ENCODE data around the gene TMEM145. TPM values are rescaled to one million over a fixed set of nuclear protein-coding genes. Genes with fewer than 3 reads are reported as not detected.

Gene TMEM145
- polyA plus RNA-seq, 1 donor (not counting 4 experiments of a cell fraction or from before 2014, with no cell fraction given) = not detected

DNA sequence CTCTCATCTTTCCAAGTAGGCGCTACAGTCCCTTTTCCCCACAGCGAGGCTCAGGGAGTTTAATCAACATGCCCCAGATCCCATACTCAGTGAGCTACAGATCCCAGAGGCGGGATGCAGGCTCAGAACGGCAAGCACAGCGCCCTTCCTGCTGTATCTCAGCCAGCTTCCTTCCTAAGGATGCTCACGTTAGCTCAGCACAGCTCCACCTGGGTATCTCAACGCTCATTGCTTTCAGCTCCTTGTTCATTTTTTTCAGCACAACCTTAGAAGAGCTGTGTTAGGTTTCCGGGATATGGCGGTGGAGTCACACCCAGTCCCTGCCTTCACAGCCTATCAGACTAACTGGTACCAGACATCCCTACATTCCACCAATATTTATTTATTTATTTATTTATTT lies 9.2 kb downstream of the TMEM145 start:
- Histone ChIP-seq H3K27ac (ENCODE audit: control insufficient read depth, insufficient read depth, low read length) (no peak overlapping the region), H3K9ac (ENCODE audit: control insufficient read depth, extremely low read depth, insufficient read depth, low read length) (no peak overlapping the region), H3K9me1 (ENCODE audit: control insufficient read depth, extremely low read depth, insufficient read depth, low read length) (no peaks in the 10 kb centered on the region), H3K4me2 (ENCODE audit: control insufficient read depth, extremely low read depth, insufficient read depth, low read depth, low read length) (no peak overlapping the region), H3K9me3 (ENCODE audit: control insufficient read depth, low read depth, low read length) (no peaks in the 10 kb centered on the region), H3K79me2 (ENCODE audit: control insufficient read depth, insufficient read depth, low read length) (peaks cover 12% of the 10 kb centered on the region), H4K20me1 (ENCODE audit: control insufficient read depth, extremely low read depth, insufficient read depth, low read length) (no peaks in the 10 kb centered on the region), H3K4me1 (ENCODE audit: control insufficient read depth, extremely low read depth, insufficient read depth, low read length) (peaks cover 14% of the 10 kb centered on the region), H3K4me3 (ENCODE audit: control insufficient read depth in 2 of 3, extremely low read depth in 1 of 3, insufficient read depth in 2 of 3, low read depth in 1 of 3, low read length in 3 of 3) (no peak overlapping the region), H3K36me3 (ENCODE audit: control insufficient read depth in 2 of 2, extremely low read depth in 1 of 2, insufficient read depth in 2 of 2, low read length in 2 of 2) (no peaks in the 10 kb centered on the region), H2AFZ (ENCODE audit: control insufficient read depth, low read length) (no peak overlapping the region), H3K27me3 (ENCODE audit: control insufficient read depth, extremely low read depth, insufficient read depth, low read length) (peaks cover 27% of the 10 kb centered on the region)
- no peak for FAIRE-seq
- TF ChIP-seq, protein P1, sequence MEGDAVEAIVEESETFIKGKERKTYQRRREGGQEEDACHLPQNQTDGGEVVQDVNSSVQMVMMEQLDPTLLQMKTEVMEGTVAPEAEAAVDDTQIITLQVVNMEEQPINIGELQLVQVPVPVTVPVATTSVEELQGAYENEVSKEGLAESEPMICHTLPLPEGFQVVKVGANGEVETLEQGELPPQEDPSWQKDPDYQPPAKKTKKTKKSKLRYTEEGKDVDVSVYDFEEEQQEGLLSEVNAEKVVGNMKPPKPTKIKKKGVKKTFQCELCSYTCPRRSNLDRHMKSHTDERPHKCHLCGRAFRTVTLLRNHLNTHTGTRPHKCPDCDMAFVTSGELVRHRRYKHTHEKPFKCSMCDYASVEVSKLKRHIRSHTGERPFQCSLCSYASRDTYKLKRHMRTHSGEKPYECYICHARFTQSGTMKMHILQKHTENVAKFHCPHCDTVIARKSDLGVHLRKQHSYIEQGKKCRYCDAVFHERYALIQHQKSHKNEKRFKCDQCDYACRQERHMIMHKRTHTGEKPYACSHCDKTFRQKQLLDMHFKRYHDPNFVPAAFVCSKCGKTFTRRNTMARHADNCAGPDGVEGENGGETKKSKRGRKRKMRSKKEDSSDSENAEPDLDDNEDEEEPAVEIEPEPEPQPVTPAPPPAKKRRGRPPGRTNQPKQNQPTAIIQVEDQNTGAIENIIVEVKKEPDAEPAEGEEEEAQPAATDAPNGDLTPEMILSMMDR (optimal IDR thresholded peaks at IDR 0.05 in 1 of 3, IDR thresholded peaks at IDR 0.05 in 1 of 3, conservative IDR thresholded peaks at IDR 0.05 in 1 of 3; ENCODE audit: extremely low read depth in 1 of 3, insufficient read depth in 2 of 3, low read length in 3 of 3) = no peak
- DNase-seq (ENCODE audit: low read depth, low spot score) = no peak
- dilution Hi-C loops (cut with MboI; ENCODE audit: extremely low pct_ligation_motif_present, low sequenced_read_pairs) = no loop called here

DNA sequence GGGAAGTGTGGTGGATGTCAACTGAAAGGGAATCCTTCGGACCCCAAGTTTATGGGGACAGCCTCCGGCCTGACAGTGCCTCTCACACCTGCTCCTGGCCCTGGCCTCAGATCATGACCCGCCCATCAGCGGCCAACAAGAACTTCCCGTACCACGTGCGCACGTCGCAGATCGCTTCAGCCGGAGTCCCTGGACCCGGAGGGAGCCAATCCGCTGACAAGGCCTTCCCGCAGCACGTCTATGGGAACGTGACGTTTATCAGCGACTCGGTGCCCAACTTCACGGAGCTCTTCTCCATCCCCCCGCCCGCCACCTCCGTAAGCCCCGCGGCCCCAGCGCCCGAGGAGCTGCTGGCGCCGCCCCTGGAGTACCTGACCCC lies 10.4 kb downstream of the TMEM145 start:
- no peak overlapping the region for H3K4me2 ChIP-seq (ENCODE audit: control insufficient read depth, extremely low read depth, insufficient read depth, low read depth, low read length)
- H3K4me3 ChIP-seq (ENCODE audit: control insufficient read depth in 2 of 3, extremely low read depth in 1 of 3, insufficient read depth in 2 of 3, low read depth in 1 of 3, low read length in 3 of 3) = no peak overlapping the region
- H3K4me1 ChIP-seq (ENCODE audit: control insufficient read depth, extremely low read depth, insufficient read depth, low read length) = peaks cover 14% of the 10 kb centered on the region
- no peaks in the 10 kb centered on the region for H4K20me1 ChIP-seq (ENCODE audit: control insufficient read depth, extremely low read depth, insufficient read depth, low read length)
- dilution Hi-C loops (cut with MboI; ENCODE audit: extremely low pct_ligation_motif_present, low sequenced_read_pairs) = no loop called here
- no peaks in the 10 kb centered on the region for H3K36me3 ChIP-seq (ENCODE audit: control insufficient read depth in 2 of 2, extremely low read depth in 1 of 2, insufficient read depth in 2 of 2, low read length in 2 of 2)
- no peak for TF ChIP-seq EZH2 (IDR thresholded peaks at IDR 0.05; ENCODE audit: low read length)
- TF ChIP-seq, protein P1 (optimal IDR thresholded peaks at IDR 0.05 in 1 of 3, IDR thresholded peaks at IDR 0.05 in 1 of 3, conservative IDR thresholded peaks at IDR 0.05 in 1 of 3; ENCODE audit: extremely low read depth in 1 of 3, insufficient read depth in 2 of 3, low read length in 3 of 3) = no peak
- H3K9me3 ChIP-seq (ENCODE audit: control insufficient read depth, low read depth, low read length) = no peaks in the 10 kb centered on the region
- DNase-seq (ENCODE audit: low read depth, low spot score) (no peak), FAIRE-seq (no peak)
- no peaks in the 10 kb centered on the region for H3K9me1 ChIP-seq (ENCODE audit: control insufficient read depth, extremely low read depth, insufficient read depth, low read length)
- H3K9ac ChIP-seq (ENCODE audit: control insufficient read depth, extremely low read depth, insufficient read depth, low read length) = no peak overlapping the region
- H3K79me2 ChIP-seq (ENCODE audit: control insufficient read depth, insufficient read depth, low read length) = peaks cover 17% of the 10 kb centered on the region
- H3K27me3 ChIP-seq (ENCODE audit: control insufficient read depth, extremely low read depth, insufficient read depth, low read length) = peaks cover 22% of the 10 kb centered on the region
- no peak overlapping the region for H3K27ac ChIP-seq (ENCODE audit: control insufficient read depth, insufficient read depth, low read length)
- H2AFZ ChIP-seq (ENCODE audit: control insufficient read depth, low read length) = no peak overlapping the region

Data from keratinocyte (primary cell).